Adrenal gland (tissue), 5 donors: ENCODE measurements around the gene CR1L.

ENCODE experiments used
- CTCF ChIP-seq, 6 experiments: fragments of 450-650 bp in 4 of 6; fragments of 200-600 bp in 2 of 6; sonication (generic) in 1 of 6; IDR thresholded peaks; 1 replicate in 5 of 6; 2 replicates in 1 of 6; pipeline versions ENCODE4 v1.5.1 to v1.8.0; 2016 to 2021; ENCODE audit warnings: antibody characterized with exemption in 6 of 6, mild to moderate bottlenecking in 2 of 6, moderate library complexity in 1 of 6
- POLR2A ChIP-seq, 2 donors: fragments of 450-650 bp; IDR thresholded peaks; one replicate each; pipeline ENCODE4 v1.6.1; 2017; ENCODE audit warnings: antibody characterized with exemption in 2 of 2, mild to moderate bottlenecking in 2 of 2, moderate library complexity in 1 of 2
- donor health status: DM: no; HTN: no; CAD: no.

- TF ChIP-seq CTCF (IDR thresholded peaks at IDR 0.05) (no peak), POLR2A (IDR thresholded peaks at IDR 0.05) (no peak)
Observed at GRCh38 chr1:207646171-207646570, 1.2 kb downstream of the CR1L start.
